ENCODE results near the gene UGT2B11.

DNA sequence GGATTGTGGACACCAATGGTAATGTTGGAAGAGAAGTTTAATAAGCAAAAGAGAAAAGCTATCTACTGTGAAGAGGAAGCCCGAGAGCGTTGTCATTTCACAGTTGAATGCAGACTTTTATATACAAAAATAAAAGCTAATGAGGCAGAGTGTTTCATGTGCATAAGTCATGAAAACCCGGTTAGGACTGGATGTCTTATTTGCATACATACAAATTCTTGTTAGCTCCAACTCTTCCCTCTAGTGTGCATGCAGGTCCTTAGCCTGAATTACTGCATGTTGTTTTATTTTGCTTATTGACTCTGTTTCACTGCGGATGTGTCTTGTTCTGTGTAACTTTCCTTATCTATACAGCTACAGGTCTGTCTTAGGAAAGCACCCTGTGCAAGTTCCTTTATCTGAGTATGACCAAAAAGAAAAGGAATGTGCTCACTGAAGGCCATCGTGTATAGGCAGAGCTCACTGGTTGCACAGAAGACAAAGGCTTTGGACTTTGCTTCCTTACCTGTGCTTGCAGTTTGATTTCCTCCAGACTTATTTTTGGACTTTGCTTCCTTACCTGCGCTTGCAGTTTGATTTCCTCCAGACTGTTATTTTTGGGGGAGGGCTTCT is 25.1 kb upstream of the UGT2B11 start:
- TF ChIP-seq POLR2A (IDR thresholded peaks at IDR 0.05) (no peak), CTCF (IDR thresholded peaks at IDR 0.05 in 4 of 5, conservative IDR thresholded peaks at IDR 0.05 in 1 of 5) (no peak)
